H1 (cell line): Measurements from ENCODE around the gene ZNF620. TPM values are rescaled to one million over a fixed set of nuclear protein-coding genes. Genes with fewer than 3 reads are reported as not detected.

Source experiments
- CTCF ChIA-PET: fragments of 300-600 bp; sonication (Branson Sonifier 250); formaldehyde crosslinking; loops from one replicate; lab custom pipeline; 2021; ENCODE audit not compliant: partially characterized antibody; lab: Charles Lee
- POLR2A ChIA-PET: fragments of 300-600 bp; sonication (Branson Sonifier 250); formaldehyde crosslinking; loops from one replicate; lab custom pipeline; 2021; ENCODE audit warnings: inconsistent platforms; ENCODE audit not compliant: partially characterized antibody; lab: Charles Lee
- DNase-seq, 2 experiments: peaks; one replicate each; pipeline versions ENCODE4 v3.0.0 to v3.0.0-alpha.2; 2010 to 2022; ENCODE audit warnings: low spot score in 2 of 2, low read depth in 1 of 2, mixed read lengths in 1 of 2
- FAIRE-seq: peaks from 2 replicates; lab custom pipeline; 2011; peaks lifted over from hg19 to GRCh38; lab: Jason Lieb, UNC
- H2AFZ ChIP-seq: 2 replicates; pipeline ENCODE4 v1.8.1; 2012; ENCODE audit warnings: low read length, inconsistent platforms
- H2AK5ac ChIP-seq: 2 replicates; pipeline ENCODE4 v1.6.1; 2013; ENCODE audit warnings: low read depth, low read length
- H2BK120ac ChIP-seq: replicated peaks from 2 replicates; pipeline ENCODE3; 2013; ENCODE audit warnings: low read depth, low read length, inconsistent platforms
- H2BK12ac ChIP-seq: 2 replicates; pipeline ENCODE4 v1.6.1; 2013; ENCODE audit warnings: low read depth, low read length
- H2BK15ac ChIP-seq: 2 replicates; pipeline ENCODE4 v1.6.1; 2013; ENCODE audit warnings: low read length
- H2BK20ac ChIP-seq: 2 replicates; pipeline ENCODE4 v1.6.1; 2013; ENCODE audit warnings: low read length
- H2BK5ac ChIP-seq: 2 replicates; pipeline ENCODE4 v1.6.1; 2013; ENCODE audit warnings: low read depth, low read length
- H3K14ac ChIP-seq: 2 replicates; pipeline ENCODE4 v1.6.1; 2013; ENCODE audit warnings: inconsistent platforms; ENCODE audit not compliant: insufficient read length
- H3K18ac ChIP-seq: 2 replicates; pipeline ENCODE4 v1.6.1; 2013; ENCODE audit warnings: low read length; ENCODE audit errors: extremely low read depth
- H3K23ac ChIP-seq: 2 replicates; pipeline ENCODE4 v1.6.1; 2013; ENCODE audit warnings: inconsistent platforms; ENCODE audit not compliant: insufficient read length
- H3K23me2 ChIP-seq: 2 replicates; pipeline ENCODE4 v1.6.1; 2013; ENCODE audit warnings: low read depth, low read length
- H3K27ac ChIP-seq: 2 replicates; pipeline ENCODE4 v1.6.1; 2011; ENCODE audit warnings: low read depth, low read length, inconsistent platforms
- H3K27me3 ChIP-seq, 4 experiments: replicated peaks in 1 of 4; 1 replicate in 1 of 4; 2 replicates in 3 of 4; pipeline versions ENCODE4 v1.6.1 to v1.8.1; 2011 to 2013; ENCODE audit warnings: low read length in 3 of 4, mild to moderate bottlenecking in 3 of 4, inconsistent platforms in 2 of 4, mixed read lengths in 2 of 4, moderate library complexity in 1 of 4; ENCODE audit not compliant: control insufficient read depth in 3 of 4, insufficient read depth in 3 of 4; ENCODE audit errors: extremely low read depth in 1 of 4
- H3K36me3 ChIP-seq, 4 experiments: 2 replicates each; pipeline versions ENCODE4 v1.6.1 to v1.8.1; 2011 to 2013; ENCODE audit warnings: mild to moderate bottlenecking in 4 of 4, low read length in 3 of 4, moderate library complexity in 2 of 4, control low read depth in 1 of 4, inconsistent platforms in 1 of 4; ENCODE audit not compliant: insufficient read depth in 4 of 4, control insufficient read depth in 2 of 4
- H3K4ac ChIP-seq: replicated peaks from 2 replicates; pipeline ENCODE3; 2013; ENCODE audit warnings: low read length, low read depth, mixed read lengths, inconsistent platforms; ENCODE audit not compliant: insufficient read length
- H3K4me1 ChIP-seq, 4 experiments: replicated peaks in 1 of 4; 1 replicate in 1 of 4; 2 replicates in 3 of 4; pipeline versions ENCODE4 v1.6.1 to v1.8.1; 2011 to 2013; ENCODE audit warnings: low read length in 3 of 4, inconsistent platforms in 2 of 4, mixed read lengths in 1 of 4; ENCODE audit not compliant: insufficient read depth in 4 of 4, control insufficient read depth in 3 of 4
- H3K4me2 ChIP-seq, 2 experiments: 2 replicates each; pipeline versions ENCODE4 v1.6.1 to v1.8.1; 2011 to 2013; ENCODE audit warnings: low read depth in 2 of 2, low read length in 2 of 2, control low read depth in 1 of 2, inconsistent platforms in 1 of 2, mild to moderate bottlenecking in 1 of 2; ENCODE audit not compliant: insufficient read depth in 1 of 2
- H3K4me3 ChIP-seq, 4 experiments: fragments of 200-600, 300-600 bp in 1 of 4; sonication (generic), shearing (Covaris generic), sonication (Bioruptor Twin) in 1 of 4; 2 replicates each; pipeline versions ENCODE4 v1.5.1 to v1.8.1; 2011 to 2016; ENCODE audit warnings: low read length in 4 of 4, low read depth in 3 of 4, control low read depth in 2 of 4, inconsistent platforms in 2 of 4, mild to moderate bottlenecking in 2 of 4, mixed read lengths in 1 of 4, moderate library complexity in 1 of 4; ENCODE audit not compliant: insufficient read depth in 2 of 4; ENCODE audit errors: extremely low read depth in 1 of 4
- H3K56ac ChIP-seq: replicated peaks from 2 replicates; pipeline ENCODE3; 2013; ENCODE audit warnings: low read depth, mild to moderate bottlenecking, mixed read lengths, low read length, inconsistent platforms; ENCODE audit not compliant: insufficient read length
- H3K79me1 ChIP-seq: 2 replicates; pipeline ENCODE4 v1.6.1; 2013; ENCODE audit warnings: low read depth, low read length, control low read depth
- H3K79me2 ChIP-seq, 2 experiments: 2 replicates each; pipeline versions ENCODE4 v1.6.1 to v1.8.1; 2012 to 2013; ENCODE audit warnings: low read length in 2 of 2, mild to moderate bottlenecking in 2 of 2, inconsistent platforms in 1 of 2; ENCODE audit not compliant: insufficient read depth in 2 of 2, control insufficient read depth in 1 of 2
- H3K9ac ChIP-seq, 4 experiments: replicated peaks in 1 of 4; 1 replicate in 1 of 4; 2 replicates in 3 of 4; pipeline versions ENCODE4 v1.6.1 to v1.8.1; 2011 to 2013; ENCODE audit warnings: low read depth in 3 of 4, low read length in 3 of 4, control low read depth in 2 of 4, mild to moderate bottlenecking in 2 of 4, moderate library complexity in 2 of 4, inconsistent platforms in 1 of 4; ENCODE audit errors: extremely low read depth in 1 of 4
- H3K9me3 ChIP-seq, 2 experiments: 2 replicates each; pipeline versions ENCODE4 v1.6.1 to v1.8.1; 2012 to 2013; ENCODE audit warnings: mild to moderate bottlenecking in 2 of 2, moderate library complexity in 2 of 2, control low read depth in 1 of 2, inconsistent platforms in 1 of 2, low read depth in 1 of 2, low read length in 1 of 2, mixed read lengths in 1 of 2; ENCODE audit not compliant: insufficient read depth in 2 of 2
- H4K20me1 ChIP-seq, 2 experiments: replicated peaks in 1 of 2; 2 replicates each; pipeline versions ENCODE3 to v1.8.1; 2011 to 2013; ENCODE audit warnings: inconsistent platforms in 2 of 2, low read length in 2 of 2, mild to moderate bottlenecking in 1 of 2; ENCODE audit not compliant: insufficient read depth in 2 of 2, control insufficient read depth in 1 of 2
- H4K5ac ChIP-seq: 2 replicates; pipeline ENCODE4 v1.6.1; 2013; ENCODE audit warnings: low read length, low read depth, mixed read lengths, inconsistent platforms; ENCODE audit not compliant: insufficient read length
- H4K8ac ChIP-seq: 2 replicates; pipeline ENCODE4 v1.8.0; 2013; ENCODE audit warnings: mild to moderate bottlenecking, moderate library complexity, low read length, inconsistent platforms; ENCODE audit not compliant: insufficient read depth; ENCODE audit errors: extremely low read depth
- H4K91ac ChIP-seq: replicated peaks from 2 replicates; pipeline ENCODE3; 2013; ENCODE audit warnings: low read length, mixed read lengths, inconsistent platforms; ENCODE audit not compliant: insufficient read length
- POLR2A ChIP-seq, 2 experiments: IDR thresholded peaks; 1 replicate in 1 of 2; 2 replicates in 1 of 2; pipeline ENCODE4 v1.6.1; 2011; ENCODE audit warnings: low read depth in 2 of 2, low read length in 2 of 2, mild to moderate bottlenecking in 2 of 2; ENCODE audit errors: control extremely low read depth in 1 of 2
- SAP30 ChIP-seq: fragments of 300-600 bp; sonication (generic); IDR thresholded peaks from 2 replicates; pipeline ENCODE4 v1.7.1; 2012; ENCODE audit warnings: low read length, moderate library complexity, mild to moderate bottlenecking, inconsistent platforms; ENCODE audit not compliant: insufficient read depth, insufficient replicate concordance
- WGBS, 2 experiments: shearing (Covaris generic) in 1 of 2; methylation state at CpG; one replicate each; pipeline versions ENCODE4 v1.1.6 to v1.1.7; 2013 to 2015; ENCODE audit warnings: low lambda C conversion rate in 2 of 2, mixed read lengths in 2 of 2, inconsistent platforms in 1 of 2, low coverage in 1 of 2, missing lambda C conversion rate in 1 of 2; ENCODE audit not compliant: insufficient replicate concordance in 2 of 2, insufficient coverage in 1 of 2, insufficient read length in 1 of 2; ENCODE audit errors: extremely low coverage in 1 of 2, missing lambda C conversion rate in 1 of 2; 5-methylcytosine and 5-hydroxymethylcytosine counted together
- polyA plus RNA-seq, 7 experiments: library from polyadenylated mRNA; depleted of rRNA in 3 of 7; stranded (reverse) in 5 of 7; unstranded in 2 of 7; fragments of >200 nt in 5 of 7; fragments of 200-250 nt in 2 of 7; gene quantifications; 1 replicate in 5 of 7; 2 replicates in 1 of 7; 4 replicates in 1 of 7; pipeline versions ENCODE4 v1.2.1 to v1.2.3, GENCODE V29; 2011 to 2013; ENCODE audit warnings: missing spikeins in 2 of 7, mixed read lengths in 2 of 7
- total RNA-seq: library from RNA; stranded (reverse); fragmentation: NEBNext Ultra II Directional; extraction: Animal tissue kit (Norgen Biotek cat#: 25700); gene quantifications from 2 replicates; pipeline ENCODE4 v1.2.1, GENCODE V29; 2021

ZNF620 gene
- total and polyA plus RNA-seq, 2 of the 8 experiments (the other 6 are each of a cell fraction or from before 2014, with no cell fraction given), result 5.1 to 20.2 TPM

GRCh38 chr3:40511031-40511718, 5.3 kb downstream of the ZNF620 start:
- no peak overlapping the region for H2BK5ac ChIP-seq
- peaks cover 0 to 29% of the 10 kb centered on the region in 2 experiments; a peak in 2 of 4 replicates for H3K79me2 ChIP-seq
- H3K27me3 ChIP-seq, result no peaks in the 10 kb centered on the region
- ChIA-PET POLR2A (interaction anchor here (1.3 to 2.0 kb wide), 4 partner anchors 10 to 13 kb away, joined by 3 to 6 read pairs (median 6); no protein-coding TSS in a partner anchor), CTCF (no interaction called here)
- TF ChIP-seq POLR2A (IDR thresholded peaks at IDR 0.05; ENCODE audit: control extremely low read depth in 1 of 2, low read depth in 2 of 2, low read length in 2 of 2) (no peak), SAP30 (no peak)
- DNase-seq (no peak), FAIRE-seq (no peak)
- H4K91ac ChIP-seq, result no peak overlapping the region
- H3K23me2 ChIP-seq, result no peaks in the 10 kb centered on the region; the same call in 1 of the 2 replicates
- H3K56ac ChIP-seq, result no peak overlapping the region
- no peak overlapping the region for H2AFZ ChIP-seq
- H3K4me1 ChIP-seq, result no peaks in the 10 kb centered on the region; a peak in 1 of 7 replicates
- no peak overlapping the region for H2BK12ac ChIP-seq
- no peaks in the 10 kb centered on the region; the same call in 1 of the 2 replicates for H3K79me1 ChIP-seq
- H3K36me3 ChIP-seq, result peaks cover 5 to 49% (median 27%) of the 10 kb centered on the region in 4 experiments; a peak in 7 of 8 replicates
- no peak overlapping the region for H3K4me2 ChIP-seq
- H4K5ac ChIP-seq, result no peak overlapping the region
- no peak overlapping the region for H3K14ac ChIP-seq
- no peak overlapping the region for H3K23ac ChIP-seq
- H3K4ac ChIP-seq, result no peak overlapping the region
- H3K9me3 ChIP-seq, result no peaks in the 10 kb centered on the region
- no peak overlapping the region for H3K27ac ChIP-seq
- no peak overlapping the region for H2BK15ac ChIP-seq
- no peak overlapping the region for H2BK120ac ChIP-seq
- H3K18ac ChIP-seq, result no peak overlapping the region
- no peak overlapping the region for H2BK20ac ChIP-seq
- H3K4me3 ChIP-seq, result no peak overlapping the region
- H2AK5ac ChIP-seq, result no peak overlapping the region
- WGBS, 2 experiments, result 100% methylated on average over 1 of the region's 1 CpG; no CpG with 5 or more reads in 1 of the 2 experiments
- no peaks in the 10 kb centered on the region for H4K20me1 ChIP-seq
- no peak overlapping the region for H3K9ac ChIP-seq
- H4K8ac ChIP-seq, result no peak overlapping the region
